ENCODE measurements around the gene SH3GL3.
A peak's percentile ranks its signal among the peaks of the same experiment; 100 is the strongest.

SH3GL3 gene

GRCh38 chr15:83446904-83447709 lies at the start of gene SH3GL3:
TSS of gene SH3GL3 (plus strand) at chr15:83447341. CDS start at chr15:83447534, 193 bp downstream.
- TF ChIP-seq CTCF (IDR thresholded peaks at IDR 0.05; ENCODE audit: low read depth, low read length) = no peak
- H3K4me3 ChIP-seq (ENCODE audit: low read depth, low read length) = peak within 1 kb of the TSS; percentile 35

- H3K4me3 ChIP-seq (ENCODE audit: low read depth, low read length) = no peak overlapping the region
- no peak for TF ChIP-seq CTCF (IDR thresholded peaks at IDR 0.05; ENCODE audit: low read depth, low read length)
Observed at GRCh38 chr15:83398626-83399025, 48.5 kb upstream of the SH3GL3 start.

DNA sequence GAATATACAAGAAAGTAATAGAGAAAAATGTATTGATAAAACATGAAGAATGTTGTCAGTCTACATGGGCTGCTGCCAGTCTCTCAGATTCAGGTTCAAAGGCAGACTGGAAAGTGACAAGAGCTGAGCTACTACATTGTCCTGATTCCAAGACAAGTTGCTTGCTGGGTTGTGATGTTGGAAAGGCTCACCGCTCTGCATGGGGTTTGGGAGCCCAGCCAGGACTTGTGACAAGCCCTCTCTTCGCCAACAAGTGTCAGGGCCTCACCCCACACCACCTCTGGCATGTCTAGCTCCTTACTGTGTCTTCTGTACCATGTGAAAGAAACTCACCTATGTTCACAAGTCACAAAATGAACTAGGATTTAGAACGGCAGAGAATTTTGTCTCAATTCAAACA lies 43.0 kb upstream of the SH3GL3 start:
- H3K4me3 ChIP-seq (ENCODE audit: low read depth, low read length) = no peak overlapping the region
- no peak for TF ChIP-seq CTCF (IDR thresholded peaks at IDR 0.05; ENCODE audit: low read depth, low read length)

- TF ChIP-seq CTCF (IDR thresholded peaks at IDR 0.05; ENCODE audit: low read depth, low read length) = no peak
Observed at GRCh38 chr15:83410532-83410931, 36.6 kb upstream of the SH3GL3 start.

GRCh38 chr15:83413054-83413719 lies 34.0 kb upstream of the SH3GL3 start:
- no peak for TF ChIP-seq CTCF (IDR thresholded peaks at IDR 0.05; ENCODE audit: low read depth, low read length)
- H3K4me3 ChIP-seq (ENCODE audit: low read depth, low read length) = no peak overlapping the region

More at GRCh38 chr15:83410532-83410931, 36.6 kb upstream of the SH3GL3 start:
- H3K4me3 ChIP-seq (ENCODE audit: low read depth, low read length) = no peak overlapping the region

DNA sequence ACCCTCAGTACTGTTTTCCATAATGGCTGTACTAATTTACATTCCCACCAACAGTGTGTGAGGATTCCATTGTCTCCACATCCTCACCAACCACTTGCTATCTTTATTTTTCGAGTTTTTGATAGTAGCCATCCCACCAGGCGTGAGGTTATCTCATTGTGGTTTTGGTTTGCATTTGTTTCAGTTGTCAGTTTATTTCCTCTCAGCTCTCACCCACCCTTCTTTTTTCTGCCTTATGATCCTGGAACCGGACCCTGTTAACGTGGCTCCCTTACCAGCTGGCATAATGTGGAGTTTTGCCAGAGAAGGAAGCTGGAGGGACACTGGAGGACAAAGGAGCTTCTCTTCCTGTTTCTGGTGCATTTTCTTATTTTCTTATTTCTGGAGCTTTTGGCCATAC lies 25.1 kb upstream of the SH3GL3 start:
- H3K4me3 ChIP-seq (ENCODE audit: low read depth, low read length) = no peak overlapping the region
- no peak for TF ChIP-seq CTCF (IDR thresholded peaks at IDR 0.05; ENCODE audit: low read depth, low read length)

DNA sequence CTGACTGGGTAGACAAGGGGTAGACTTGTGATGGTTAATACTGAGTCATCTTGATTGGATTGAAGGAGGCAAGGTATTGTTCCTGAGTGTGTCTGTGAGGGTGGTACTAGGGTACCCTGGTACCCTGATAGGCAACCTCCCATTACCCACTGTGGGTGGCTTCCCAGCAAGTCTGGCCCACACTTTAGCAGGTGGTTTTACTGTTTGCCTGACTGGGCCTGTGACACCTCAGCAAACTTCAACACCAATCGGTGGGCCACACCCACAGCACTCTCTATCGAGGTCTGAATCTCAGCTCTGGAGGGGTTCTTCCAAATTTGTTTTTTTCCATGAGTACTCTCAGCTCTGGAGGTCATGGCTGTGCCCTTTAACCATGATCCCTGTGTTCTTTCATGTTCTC lies 24.6 kb upstream of the SH3GL3 start:
- no peak overlapping the region for H3K4me3 ChIP-seq (ENCODE audit: low read depth, low read length)
- TF ChIP-seq CTCF (IDR thresholded peaks at IDR 0.05; ENCODE audit: low read depth, low read length) = no peak

All from WI38 (cell line).